Lower leg skin (tissue), 4 donors: ENCODE results near the gene AKAP4. TPM values are rescaled to one million over a fixed set of nuclear protein-coding genes. Genes with fewer than 3 reads are reported as not detected.

Experiments used
- DNase-seq, 2 donors: peaks; one replicate each; pipeline ENCODE4 v3.0.0-alpha.2; 2019; ENCODE audit warnings: low spot score in 2 of 2
- H3K4me3 ChIP-seq: fragments of 200-600 bp; sonication (generic); 2 replicates; pipeline ENCODE4 v1.5.1; 2017; ENCODE audit warnings: mild to moderate bottlenecking, low read depth; ENCODE audit not compliant: poor library complexity, severe bottlenecking
- POLR2A ChIP-seq, 2 donors: fragments of 450-650 bp; IDR thresholded peaks; one replicate each; pipeline ENCODE4 v1.6.1; 2016 to 2017; ENCODE audit warnings: antibody characterized with exemption in 2 of 2, mild to moderate bottlenecking in 1 of 2, moderate library complexity in 1 of 2
- WGBS, 2 donors: methylation state at CpG; one replicate each; pipeline ENCODE4 v1.1.5; 2018; 5-methylcytosine and 5-hydroxymethylcytosine counted together
- intact Hi-C: fragments of 100-400 bp; cut with DNase I; formaldehyde crosslinking; loops from one replicate; pipeline ENCODE4 v1.15.0; 2023; ENCODE audit warnings: low total_unique reads
- total RNA-seq, 4 donors: library from RNA; depleted of rRNA; stranded (reverse); fragments of >200 nt; gene quantifications; one replicate each; pipeline ENCODE4 v1.1.0, GENCODE V29; 2016
- TF ChIP-seq, protein P1 (sequence below), 3 donors: fragments of 450-650 bp; IDR thresholded peaks; one replicate each; pipeline ENCODE4 v1.5.1; 2016; ENCODE audit warnings: antibody characterized with exemption in 3 of 3, mild to moderate bottlenecking in 3 of 3, moderate library complexity in 2 of 3

The AKAP4 gene
- total RNA-seq, 4 donors from 2014 or later, result not detected

DNA sequence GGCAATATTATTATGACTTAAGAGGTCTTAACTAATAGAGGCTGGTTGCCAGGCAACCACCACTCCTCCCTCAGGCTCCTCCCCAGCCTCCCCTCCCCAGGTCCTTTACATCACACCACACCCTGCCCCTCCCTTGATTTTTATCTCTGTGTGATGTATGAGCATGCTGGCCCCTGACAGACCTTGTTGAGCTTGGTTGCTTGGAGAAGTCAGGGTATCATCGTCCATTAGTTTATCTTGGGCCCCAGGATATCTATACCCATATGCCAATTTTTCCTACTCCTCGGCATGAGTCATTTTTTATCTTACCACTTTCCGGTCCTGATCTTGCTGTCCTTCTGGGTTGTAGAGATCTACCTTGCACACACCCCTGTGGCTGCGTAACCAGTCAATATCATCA is 2.5 kb downstream of the AKAP4 start:
- TF ChIP-seq, protein P1, sequence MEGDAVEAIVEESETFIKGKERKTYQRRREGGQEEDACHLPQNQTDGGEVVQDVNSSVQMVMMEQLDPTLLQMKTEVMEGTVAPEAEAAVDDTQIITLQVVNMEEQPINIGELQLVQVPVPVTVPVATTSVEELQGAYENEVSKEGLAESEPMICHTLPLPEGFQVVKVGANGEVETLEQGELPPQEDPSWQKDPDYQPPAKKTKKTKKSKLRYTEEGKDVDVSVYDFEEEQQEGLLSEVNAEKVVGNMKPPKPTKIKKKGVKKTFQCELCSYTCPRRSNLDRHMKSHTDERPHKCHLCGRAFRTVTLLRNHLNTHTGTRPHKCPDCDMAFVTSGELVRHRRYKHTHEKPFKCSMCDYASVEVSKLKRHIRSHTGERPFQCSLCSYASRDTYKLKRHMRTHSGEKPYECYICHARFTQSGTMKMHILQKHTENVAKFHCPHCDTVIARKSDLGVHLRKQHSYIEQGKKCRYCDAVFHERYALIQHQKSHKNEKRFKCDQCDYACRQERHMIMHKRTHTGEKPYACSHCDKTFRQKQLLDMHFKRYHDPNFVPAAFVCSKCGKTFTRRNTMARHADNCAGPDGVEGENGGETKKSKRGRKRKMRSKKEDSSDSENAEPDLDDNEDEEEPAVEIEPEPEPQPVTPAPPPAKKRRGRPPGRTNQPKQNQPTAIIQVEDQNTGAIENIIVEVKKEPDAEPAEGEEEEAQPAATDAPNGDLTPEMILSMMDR (IDR thresholded peaks at IDR 0.05), result no peak
- no peak for TF ChIP-seq POLR2A (IDR thresholded peaks at IDR 0.05)
- H3K4me3 ChIP-seq, result no peak overlapping the region
- WGBS, 2 donors, result 63% methylated on average over 4 of the region's 4 CpGs
- intact Hi-C loops, result no loop called here
- no peak for DNase-seq

DNA sequence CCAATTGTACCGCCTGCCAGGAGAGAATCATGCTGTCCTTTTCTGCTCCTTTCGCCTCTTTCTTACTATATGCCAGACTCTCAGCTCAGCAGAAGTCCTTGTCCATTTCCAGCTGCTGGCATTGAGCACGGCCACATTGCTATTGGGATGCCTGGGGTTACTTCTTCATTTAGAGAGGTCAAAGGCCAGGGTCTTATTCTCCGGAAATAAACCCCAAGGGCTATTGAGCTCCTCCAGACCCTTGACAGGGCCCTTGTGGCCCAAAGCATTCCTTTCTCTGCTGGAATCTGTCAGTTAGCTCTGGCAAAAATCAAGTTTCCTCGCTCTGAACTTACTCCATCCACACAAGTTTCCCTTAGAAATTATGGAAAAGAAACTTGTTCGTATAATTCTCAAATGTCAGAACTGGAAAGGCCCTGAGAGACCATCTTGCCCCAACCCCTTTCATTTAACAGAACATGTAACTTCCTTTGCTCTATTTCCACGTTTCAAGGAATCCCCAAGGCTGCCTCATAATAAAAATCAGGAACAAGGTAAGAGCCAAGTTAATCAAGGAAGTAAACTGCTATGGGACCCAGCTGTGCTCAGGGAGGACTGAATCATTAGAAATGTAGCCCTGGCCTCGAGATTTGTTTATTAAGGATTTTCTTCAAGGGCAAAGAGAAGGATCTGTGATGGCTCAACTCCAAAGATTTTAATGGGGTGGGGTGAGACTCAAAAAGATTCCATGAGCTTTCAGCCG is 11.8 kb downstream of the AKAP4 start:
- TF ChIP-seq, protein P1 (IDR thresholded peaks at IDR 0.05), result no peak
- TF ChIP-seq POLR2A (IDR thresholded peaks at IDR 0.05), result no peak
- intact Hi-C loops, result no loop called here
- WGBS, 2 donors, result 33 to 34% methylated on average over 9 of the region's 9 CpGs
- DNase-seq, result no peak
- H3K4me3 ChIP-seq, result no peak overlapping the region

DNA sequence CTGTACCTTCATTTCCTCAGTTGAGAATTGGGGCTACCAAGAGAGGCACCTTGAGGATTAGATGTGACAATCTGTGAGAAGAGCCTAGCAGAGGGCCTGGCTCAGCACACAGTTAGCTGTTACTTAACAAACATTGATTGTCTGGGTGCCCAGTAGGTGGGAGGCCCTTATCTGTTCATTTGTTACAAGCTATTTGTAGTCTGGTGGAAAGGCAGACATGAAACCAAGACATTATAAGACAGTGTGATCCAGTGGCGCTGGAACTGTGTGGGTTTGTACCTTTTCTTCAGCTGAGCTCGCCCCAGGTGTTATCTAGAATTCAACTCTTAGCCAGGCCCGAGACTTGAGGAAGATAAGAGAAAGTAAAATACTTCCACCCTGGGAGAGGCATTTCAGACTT is 16.9 kb downstream of the AKAP4 start:
- no peak for DNase-seq
- TF ChIP-seq, protein P1 (IDR thresholded peaks at IDR 0.05), result no peak
- no peak for TF ChIP-seq POLR2A (IDR thresholded peaks at IDR 0.05)
- intact Hi-C loops, result no loop called here
- no peak overlapping the region for H3K4me3 ChIP-seq
- WGBS, 2 donors, result 73 to 81% methylated on average over 3 of the region's 3 CpGs

DNA sequence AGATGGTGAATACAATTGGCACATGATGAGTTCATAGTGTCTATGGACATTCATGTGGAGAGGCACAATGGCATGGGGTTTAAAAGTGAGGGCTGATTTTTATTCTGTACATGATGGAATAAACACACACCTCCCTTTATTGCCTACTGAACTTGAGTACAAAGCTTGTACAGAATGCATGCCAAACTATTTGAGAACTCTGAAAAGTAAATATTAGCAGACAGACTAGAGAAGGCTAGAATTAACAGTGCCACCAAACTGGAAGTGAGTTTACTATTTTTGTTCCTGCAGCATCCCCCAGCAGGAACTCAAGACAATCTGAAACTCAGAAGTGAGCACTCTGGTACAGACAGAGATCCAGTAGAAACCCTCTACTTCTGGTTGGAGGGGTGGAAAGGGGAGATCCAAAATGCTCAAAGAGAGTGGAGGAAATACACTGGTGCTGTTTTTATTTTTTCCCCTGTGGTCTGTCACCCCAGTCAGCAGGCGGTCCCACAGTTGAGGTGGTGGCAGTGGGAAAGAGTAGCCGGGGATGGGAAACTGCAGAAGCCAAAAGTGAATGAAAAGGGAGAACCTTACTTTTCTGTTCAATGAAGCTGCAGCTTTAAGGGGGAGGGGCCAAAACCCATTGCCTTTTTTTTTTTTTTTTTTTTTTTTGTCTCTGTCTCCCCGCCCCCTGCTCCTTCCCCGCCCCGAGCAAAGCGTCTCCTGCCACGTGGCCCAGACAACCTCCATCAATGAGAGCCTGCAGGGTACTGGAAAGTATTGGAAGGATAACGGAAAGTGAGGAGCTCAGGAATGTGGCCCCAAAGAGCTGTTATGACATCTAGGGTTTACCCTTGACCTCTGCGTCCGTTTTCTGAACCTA is 20.5 kb downstream of the AKAP4 start:
- no peak for DNase-seq
- TF ChIP-seq, protein P1 (IDR thresholded peaks at IDR 0.05), result no peak
- TF ChIP-seq POLR2A (IDR thresholded peaks at IDR 0.05), result no peak
- 48 to 51% methylated on average over 10 of the region's 10 CpGs for WGBS, 2 donors
- no peak overlapping the region for H3K4me3 ChIP-seq
- intact Hi-C loops, result no loop called here

DNA sequence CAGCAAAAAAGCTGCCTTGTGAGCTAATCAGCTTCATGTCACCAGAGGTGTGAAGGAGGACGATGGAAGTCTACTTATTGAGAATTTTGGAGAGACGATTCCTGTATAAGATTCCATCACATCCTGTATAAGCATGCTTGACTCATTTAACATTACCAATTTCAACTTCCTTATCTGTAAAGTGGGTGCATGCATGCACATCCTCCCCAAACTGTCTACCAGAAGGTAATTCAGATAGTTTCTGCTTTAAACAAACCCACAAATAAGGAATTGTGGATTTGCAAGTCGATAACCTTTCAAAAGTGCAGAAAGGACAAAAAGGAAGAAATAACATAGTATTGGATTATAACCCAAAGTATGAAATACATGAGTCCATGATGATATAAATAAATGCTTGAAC is 31.1 kb downstream of the AKAP4 start:
- TF ChIP-seq POLR2A (IDR thresholded peaks at IDR 0.05), result no peak
- TF ChIP-seq, protein P1 (IDR thresholded peaks at IDR 0.05), result no peak
- no peak overlapping the region for H3K4me3 ChIP-seq
- intact Hi-C loops, result no loop called here
- 72 to 81% methylated on average over 3 of the region's 3 CpGs for WGBS, 2 donors
- no peak for DNase-seq
